Measurements from ENCODE around the gene GLRB. TPM values are rescaled to one million over a fixed set of nuclear protein-coding genes. Genes with fewer than 3 reads are reported as not detected.

Gene GLRB
- total and polyA plus RNA-seq, 9 of the 15 experiments (the other 6 are each of a cell fraction or from before 2014, with no cell fraction given), result not detected

DNA sequence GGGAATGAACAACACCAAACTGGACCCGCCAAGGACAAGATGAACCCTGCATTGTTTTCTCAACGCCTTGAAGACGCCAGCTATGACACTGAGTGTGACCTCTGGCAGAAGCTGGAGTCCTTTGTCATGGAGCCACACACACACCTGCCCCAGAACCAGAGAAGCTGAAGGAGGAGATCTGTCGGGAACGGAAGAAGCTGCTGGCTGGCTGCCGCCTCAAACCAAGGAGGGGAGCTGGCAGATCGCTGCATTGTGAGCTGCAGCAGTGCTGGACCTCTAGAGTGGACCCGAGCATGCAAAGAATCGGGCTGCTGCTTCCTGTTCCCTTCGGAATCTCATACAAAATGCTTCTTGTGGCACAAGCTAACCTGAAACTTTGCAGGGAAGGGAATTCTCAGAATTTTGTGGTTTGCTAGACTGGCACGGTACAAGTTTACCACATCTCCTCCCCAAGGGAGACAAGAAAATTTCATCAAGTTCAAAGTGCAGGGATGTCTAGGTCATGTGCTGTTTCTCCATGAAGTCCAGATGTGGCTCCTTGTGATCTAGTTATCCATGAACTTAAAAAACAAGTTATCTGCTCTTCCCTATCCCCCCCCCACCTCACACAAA, 23.4 kb upstream of the GLRB start:
- Histone ChIP-seq H3K4me2 (ENCODE audit: insufficient read depth, low read length) (no peak overlapping the region), H3K9me3 (replicated peaks; ENCODE audit: control insufficient read depth, insufficient read depth, low read depth, low read length) (no peaks in the 10 kb centered on the region), H3K79me2 (ENCODE audit: control insufficient read depth, insufficient read depth, low read length) (no peaks in the 10 kb centered on the region), H3K36me3 (ENCODE audit: control insufficient read depth, insufficient read depth, low read length) (no peaks in the 10 kb centered on the region), H3K27ac (ENCODE audit: extremely low read depth, low read depth, low read length) (no peak overlapping the region), H3K4me3 (no peak overlapping the region), H3K27me3 (ENCODE audit: control insufficient read depth in 2 of 2, insufficient read depth in 2 of 2, low read length in 2 of 2) (no peaks in the 10 kb centered on the region), H4K20me1 (replicated peaks; ENCODE audit: control insufficient read depth, insufficient read depth, low read length) (no peaks in the 10 kb centered on the region), H3K4me1 (replicated peaks in 1 of 2; ENCODE audit: control insufficient read depth in 2 of 2, insufficient read depth in 2 of 2, low read length in 2 of 2) (no peaks in the 10 kb centered on the region), H3K9ac (ENCODE audit: insufficient read depth in 1 of 2, low read depth in 2 of 2, low read length in 2 of 2) (no peak overlapping the region), H2AFZ (ENCODE audit: low read depth, low read length) (no peak overlapping the region), H3K9me1 (ENCODE audit: control insufficient read depth, insufficient read depth, low read length) (no peaks in the 10 kb centered on the region)
- POLR2A ChIA-PET, result no interaction called here
- DNase-seq (ENCODE audit: extremely low read depth in 1 of 4, low spot score in 3 of 4), result no peak
- CTCF ChIA-PET (ENCODE audit: low intra/inter-chr PET ratio), result no interaction called here
- under 1% methylated on average over 11 of the region's 11 CpGs for WGBS (ENCODE audit: insufficient coverage, low coverage, missing lambda C conversion rate)
- no peak for FAIRE-seq
- intact Hi-C loops (cut with micrococcal nuclease), result no loop called here
- ATAC-seq, result no peak
- BruUV-seq (replicated peaks), result no TSS peak
- in situ Hi-C loops (cut with MboI), result no loop called here
- TF ChIP-seq TAF9B (IDR thresholded peaks at IDR 0.05; ENCODE audit: partially characterized antibody) (no peak), CUX1 (CRISPR knock-in tag; IDR thresholded peaks at IDR 0.05) (no peak), C11orf30 (IDR thresholded peaks at IDR 0.05; ENCODE audit: low read depth) (no peak), NR2C2 (CRISPR knock-in tag; IDR thresholded peaks at IDR 0.05) (no peak), NR2C2 (tag; IDR thresholded peaks at IDR 0.05) (no peak), ASH1L (IDR thresholded peaks at IDR 0.05; ENCODE audit: borderline replicate concordance, low read depth, partially characterized antibody) (no peak), CTCFL (IDR thresholded peaks at IDR 0.05; ENCODE audit: borderline replicate concordance, insufficient read depth, low read depth, low read length, poor library complexity, severe bottlenecking) (no peak), ZNF561 (CRISPR knock-in tag; conservative IDR thresholded peaks at IDR 0.05) (no peak), COPS2 (conservative IDR thresholded peaks at IDR 0.05) (no peak), TRIM24 (IDR thresholded peaks at IDR 0.05) (no peak), HDAC3 (IDR thresholded peaks at IDR 0.05; ENCODE audit: borderline replicate concordance, partially characterized antibody) (no peak)
- TF ChIP-seq, protein P1, sequence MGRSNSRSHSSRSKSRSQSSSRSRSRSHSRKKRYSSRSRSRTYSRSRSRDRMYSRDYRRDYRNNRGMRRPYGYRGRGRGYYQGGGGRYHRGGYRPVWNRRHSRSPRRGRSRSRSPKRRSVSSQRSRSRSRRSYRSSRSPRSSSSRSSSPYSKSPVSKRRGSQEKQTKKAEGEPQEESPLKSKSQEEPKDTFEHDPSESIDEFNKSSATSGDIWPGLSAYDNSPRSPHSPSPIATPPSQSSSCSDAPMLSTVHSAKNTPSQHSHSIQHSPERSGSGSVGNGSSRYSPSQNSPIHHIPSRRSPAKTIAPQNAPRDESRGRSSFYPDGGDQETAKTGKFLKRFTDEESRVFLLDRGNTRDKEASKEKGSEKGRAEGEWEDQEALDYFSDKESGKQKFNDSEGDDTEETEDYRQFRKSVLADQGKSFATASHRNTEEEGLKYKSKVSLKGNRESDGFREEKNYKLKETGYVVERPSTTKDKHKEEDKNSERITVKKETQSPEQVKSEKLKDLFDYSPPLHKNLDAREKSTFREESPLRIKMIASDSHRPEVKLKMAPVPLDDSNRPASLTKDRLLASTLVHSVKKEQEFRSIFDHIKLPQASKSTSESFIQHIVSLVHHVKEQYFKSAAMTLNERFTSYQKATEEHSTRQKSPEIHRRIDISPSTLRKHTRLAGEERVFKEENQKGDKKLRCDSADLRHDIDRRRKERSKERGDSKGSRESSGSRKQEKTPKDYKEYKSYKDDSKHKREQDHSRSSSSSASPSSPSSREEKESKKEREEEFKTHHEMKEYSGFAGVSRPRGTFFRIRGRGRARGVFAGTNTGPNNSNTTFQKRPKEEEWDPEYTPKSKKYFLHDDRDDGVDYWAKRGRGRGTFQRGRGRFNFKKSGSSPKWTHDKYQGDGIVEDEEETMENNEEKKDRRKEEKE (IDR thresholded peaks at IDR 0.05; ENCODE audit: borderline replicate concordance in 1 of 2, control insufficient read depth in 1 of 2, low read depth in 2 of 2, low read length in 1 of 2), result no peak

Data from K562 (cell line).